Dedifferentiated amniotic fluid mesenchymal stem cell (primary cell): ENCODE data around the gene MRI1.

Experiments used
- DNase-seq: peaks from one replicate; pipeline ENCODE4 v3.0.0-alpha.2; 2016; ENCODE audit errors: extremely low spot score

Gene MRI1

GRCh38 chr19:13794398-13794756 is 30.1 kb downstream of the MRI1 start:
- peak; percentile 64 for DNase-seq

- DNase-seq: peak; percentile 99
Observed at GRCh38 chr19:13794757-13795589, 30.7 kb downstream of the MRI1 start, which contains the start of gene ZSWIM4. TSS of gene ZSWIM4 (plus strand) at chr19:13795443. CDS start at chr19:13795649, 206 bp downstream.

- no peak for DNase-seq
Observed at GRCh38 chr19:13795595-13796300, 31.4 kb downstream of the MRI1 start.

GRCh38 chr19:13796301-13797057 is 32.2 kb downstream of the MRI1 start:
- peak; percentile 88 for DNase-seq

GRCh38 chr19:13797058-13797440 is 32.7 kb downstream of the MRI1 start:
- no peak for DNase-seq

- no peak for DNase-seq
Observed at GRCh38 chr19:13797870-13798269, 33.5 kb downstream of the MRI1 start.

GRCh38 chr19:13799669-13800068 is 35.3 kb downstream of the MRI1 start:
- no peak for DNase-seq

GRCh38 chr19:13803038-13803437 is 38.7 kb downstream of the MRI1 start:
- DNase-seq: no peak

GRCh38 chr19:13804830-13805683 is 40.7 kb downstream of the MRI1 start:
- no peak for DNase-seq

GRCh38 chr19:13806728-13807127 is 42.4 kb downstream of the MRI1 start:
- DNase-seq: no peak

- no peak for DNase-seq
Observed at GRCh38 chr19:13807421-13808021, 43.2 kb downstream of the MRI1 start.

GRCh38 chr19:13808856-13809255 is 44.5 kb downstream of the MRI1 start:
- no peak for DNase-seq

GRCh38 chr19:13812544-13812943 is 48.2 kb downstream of the MRI1 start:
- no peak for DNase-seq

- no peak for DNase-seq
Observed at GRCh38 chr19:13813147-13813546, 48.8 kb downstream of the MRI1 start.

- DNase-seq: no peak
Observed at GRCh38 chr19:13814550-13814949, 50.2 kb downstream of the MRI1 start.

- no peak for DNase-seq
Observed at GRCh38 chr19:13817018-13817614, 52.8 kb downstream of the MRI1 start.

- DNase-seq: no peak
Observed at GRCh38 chr19:13817615-13818371, 53.5 kb downstream of the MRI1 start.

- no peak for DNase-seq
Observed at GRCh38 chr19:13819238-13819637, 54.9 kb downstream of the MRI1 start.

GRCh38 chr19:13821292-13821691 is 57.0 kb downstream of the MRI1 start:
- DNase-seq: no peak

GRCh38 chr19:13823256-13823655 is 58.9 kb downstream of the MRI1 start:
- no peak for DNase-seq
